Astrocyte (in vitro differentiated cells and primary cell): Measurements from ENCODE around the gene CBLN3. TPM values are rescaled to one million over a fixed set of nuclear protein-coding genes. Genes with fewer than 3 reads are reported as not detected.
"Not testable (repeated sequence)": the region's sequence is repeated elsewhere in the genome, so short reads cannot be mapped to it uniquely, and the experiment has no call there.

ENCODE experiments used
- DNase-seq: peaks from one replicate; pipeline ENCODE4 v3.0.0-alpha.2; 2010; ENCODE audit warnings: low read depth
- FAIRE-seq: peaks from 2 replicates; lab custom pipeline; 2011; peaks lifted over from hg19 to GRCh38; lab: Jason Lieb, UNC
- H2AFZ ChIP-seq: 2 replicates; pipeline ENCODE4 v1.6.0; 2012; ENCODE audit warnings: low read depth, low read length, inconsistent platforms
- H3K27ac ChIP-seq: 2 replicates; pipeline ENCODE4 v1.5.1; 2011; ENCODE audit warnings: low read depth, low read length, inconsistent platforms
- H3K27me3 ChIP-seq: 2 replicates; pipeline ENCODE4 v1.6.0; 2011; ENCODE audit warnings: low read length, inconsistent platforms; ENCODE audit not compliant: insufficient read depth
- H3K36me3 ChIP-seq: 2 replicates; pipeline ENCODE4 v1.5.1; 2011; ENCODE audit warnings: low read length, inconsistent platforms; ENCODE audit not compliant: insufficient read depth
- H3K4me1 ChIP-seq: 2 replicates; pipeline ENCODE4 v1.5.1; 2011; ENCODE audit warnings: low read length, inconsistent platforms; ENCODE audit not compliant: insufficient read depth
- H3K4me2 ChIP-seq: 2 replicates; pipeline ENCODE4 v1.6.0; 2012; ENCODE audit warnings: low read length, inconsistent platforms
- H3K4me3 ChIP-seq: 2 replicates; pipeline ENCODE4 v1.5.1; 2011; ENCODE audit warnings: low read depth, mild to moderate bottlenecking, low read length, inconsistent platforms; ENCODE audit not compliant: insufficient read depth
- H3K79me2 ChIP-seq: 2 replicates; pipeline ENCODE4 v1.6.0; 2012; ENCODE audit warnings: mild to moderate bottlenecking, low read length, inconsistent platforms; ENCODE audit not compliant: insufficient read depth
- H3K9ac ChIP-seq: 2 replicates; pipeline ENCODE4 v1.6.0; 2012; ENCODE audit warnings: mild to moderate bottlenecking, low read length, inconsistent platforms
- H3K9me3 ChIP-seq: 2 replicates; pipeline ENCODE4 v1.5.1; 2012; ENCODE audit warnings: low read depth, mild to moderate bottlenecking, low read length, inconsistent platforms; ENCODE audit not compliant: insufficient read depth
- H4K20me1 ChIP-seq: 2 replicates; pipeline ENCODE4 v1.6.0; 2012; ENCODE audit warnings: low read length, inconsistent platforms; ENCODE audit not compliant: insufficient read depth
- H3K27ac Mint-ChIP-seq: one replicate; pipeline ENCODE4 v1.8.0; 2021; ENCODE audit warnings: mild to moderate bottlenecking, mixed read lengths; ENCODE audit not compliant: unreplicated experiment
- H3K27me3 Mint-ChIP-seq: one replicate; pipeline ENCODE4 v1.8.0; 2021; ENCODE audit warnings: low read depth, mixed read lengths; ENCODE audit not compliant: unreplicated experiment
- H3K36me3 Mint-ChIP-seq: one replicate; pipeline ENCODE4 v1.8.0; 2021; ENCODE audit warnings: low read depth, mixed read lengths; ENCODE audit not compliant: unreplicated experiment
- H3K4me1 Mint-ChIP-seq: one replicate; pipeline ENCODE4 v1.8.0; 2021; ENCODE audit warnings: low read depth, mixed read lengths; ENCODE audit not compliant: unreplicated experiment
- H3K4me3 Mint-ChIP-seq: one replicate; pipeline ENCODE4 v1.8.0; 2021; ENCODE audit warnings: mild to moderate bottlenecking, moderate library complexity, mixed read lengths; ENCODE audit not compliant: unreplicated experiment
- H3K9me3 Mint-ChIP-seq: one replicate; pipeline ENCODE4 v1.8.0; 2021; ENCODE audit warnings: mild to moderate bottlenecking, mixed read lengths; ENCODE audit not compliant: unreplicated experiment
- CTCF ChIP-seq: IDR thresholded peaks from 2 replicates; pipeline ENCODE4 v1.5.1; 2011; ENCODE audit warnings: low read depth, mild to moderate bottlenecking, inconsistent platforms, low read length, moderate library complexity; ENCODE audit not compliant: insufficient read depth
- EZH2 ChIP-seq: IDR thresholded peaks from 2 replicates; pipeline ENCODE4 v1.6.1; 2012; ENCODE audit warnings: mild to moderate bottlenecking, low read length, inconsistent platforms; ENCODE audit not compliant: insufficient read depth
- total RNA-seq: library from RNA; stranded (reverse); gene quantifications from 2 replicates; pipeline ENCODE4 v1.2.1, GENCODE V29; 2021

CBLN3 gene
- total RNA-seq, 1 donor from 2014 or later = 3.9 TPM

DNA sequence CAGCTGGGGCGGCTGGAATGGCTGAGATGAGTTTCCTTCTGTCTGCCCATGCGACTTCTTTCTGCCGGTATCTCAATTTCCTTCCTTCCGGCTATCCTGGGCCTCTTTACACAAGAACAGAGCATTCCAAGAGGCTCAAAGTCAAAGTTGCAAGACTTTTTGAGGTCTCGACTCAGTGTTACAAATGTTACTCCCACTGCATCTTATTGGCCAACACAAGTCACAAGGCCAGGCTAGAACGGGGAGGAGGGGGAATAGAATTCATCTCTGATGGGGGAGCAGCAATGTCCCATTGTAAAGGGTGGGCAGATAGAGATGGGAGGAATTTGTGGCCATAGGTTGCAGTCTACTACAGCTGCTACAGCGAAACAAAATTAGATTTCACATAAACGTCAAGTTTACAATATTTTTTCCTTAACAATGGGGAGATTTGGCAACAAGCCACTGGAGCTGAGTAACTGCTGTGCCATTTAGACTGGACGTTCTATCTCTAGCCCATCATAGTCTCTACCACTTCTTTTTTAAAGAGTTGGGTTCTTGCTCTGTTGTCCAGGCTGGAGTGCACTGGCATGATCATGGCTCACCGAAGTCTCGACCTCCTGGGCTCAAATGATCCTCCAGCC, 40.1 kb downstream of the CBLN3 start:
- TF ChIP-seq CTCF = no peak
- no peak for TF ChIP-seq EZH2
- peaks cover 8% of the 10 kb centered on the region for H3K4me1 Mint-ChIP-seq
- Histone ChIP-seq H3K9ac (no peak overlapping the region), H3K9me3 (peaks cover 2% of the 10 kb centered on the region), H3K4me3 (no peak overlapping the region), H3K27ac (no peak overlapping the region), H4K20me1 (no peaks in the 10 kb centered on the region), H3K79me2 (no peaks in the 10 kb centered on the region), H3K4me2 (no peak overlapping the region), H3K36me3 (no peaks in the 10 kb centered on the region), H3K27me3 (peaks cover 3% of the 10 kb centered on the region), H2AFZ (no peak overlapping the region), H3K4me1 (peaks cover 4% of the 10 kb centered on the region)
- H3K4me3 Mint-ChIP-seq = no peak overlapping the region
- H3K36me3 Mint-ChIP-seq = no peaks in the 10 kb centered on the region
- H3K9me3 Mint-ChIP-seq = no peaks in the 10 kb centered on the region
- H3K27me3 Mint-ChIP-seq = peaks cover 3% of the 10 kb centered on the region
- no peak overlapping the region for H3K27ac Mint-ChIP-seq
- FAIRE-seq (no peak), DNase-seq (peak; percentile 22)

DNA sequence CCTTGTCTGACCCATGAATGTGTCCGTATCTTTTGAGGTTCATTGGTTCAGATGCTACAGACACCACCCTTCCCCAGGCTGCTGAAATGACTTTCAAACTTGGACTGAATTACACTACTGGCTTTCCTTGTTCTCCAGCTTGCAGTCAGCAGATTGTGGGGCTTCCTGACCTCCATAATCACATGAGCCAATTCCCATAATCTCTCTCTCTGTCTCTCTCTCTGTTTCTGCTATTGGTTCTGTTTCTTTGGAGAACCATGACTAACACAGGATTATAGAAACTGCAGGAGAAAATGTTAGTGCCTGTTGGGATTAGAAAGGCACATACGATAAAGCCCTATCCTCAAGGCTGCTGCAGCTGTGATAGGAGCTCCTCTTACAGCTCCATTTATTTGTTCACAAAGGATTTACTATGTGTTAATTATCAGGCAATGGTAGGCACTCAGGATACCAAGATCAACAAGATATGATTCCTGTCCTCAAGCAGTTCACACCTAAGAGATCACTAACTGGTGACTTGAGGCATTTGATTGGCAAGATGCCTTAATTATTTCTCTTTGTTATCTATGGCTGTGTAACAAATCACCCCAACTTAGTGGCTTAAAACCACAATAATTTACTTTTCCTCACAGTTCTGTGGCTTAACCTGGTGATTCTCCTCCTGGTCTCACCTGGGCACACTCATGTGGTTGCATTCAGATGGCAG, 40.8 kb downstream of the CBLN3 start:
- Mint-ChIP-seq H3K4me1 (peaks cover 8% of the 10 kb centered on the region), H3K36me3 (no peaks in the 10 kb centered on the region), H3K9me3 (no peaks in the 10 kb centered on the region), H3K4me3 (no peak overlapping the region), H3K27ac (no peak overlapping the region), H3K27me3 (peaks cover 3% of the 10 kb centered on the region)
- Histone ChIP-seq H3K27me3 (peaks cover 7% of the 10 kb centered on the region), H3K79me2 (no peaks in the 10 kb centered on the region), H3K36me3 (no peaks in the 10 kb centered on the region), H3K4me2 (no peak overlapping the region), H2AFZ (no peak overlapping the region), H3K4me1 (peaks cover 4% of the 10 kb centered on the region), H3K9me3 (peaks cover 2% of the 10 kb centered on the region), H3K27ac (no peak overlapping the region), H3K9ac (no peak overlapping the region), H4K20me1 (no peaks in the 10 kb centered on the region), H3K4me3 (no peak overlapping the region)
- no peak for TF ChIP-seq EZH2
- no peak for TF ChIP-seq CTCF
- DNase-seq (no peak), FAIRE-seq (no peak)

GRCh38 chr14:24387579-24387978, 41.9 kb downstream of the CBLN3 start:
- H3K27ac Mint-ChIP-seq, H3K27me3 ChIP-seq, H3K4me3 Mint-ChIP-seq, H3K9me3 Mint-ChIP-seq, H3K9ac ChIP-seq, H2AFZ ChIP-seq, H3K4me1 ChIP-seq, H3K36me3 Mint-ChIP-seq, DNase-seq, H3K79me2 ChIP-seq, H3K27ac ChIP-seq, H3K36me3 ChIP-seq, H4K20me1 ChIP-seq, H3K27me3 Mint-ChIP-seq, FAIRE-seq, H3K4me2 ChIP-seq, H3K4me3 ChIP-seq, H3K9me3 ChIP-seq, H3K4me1 Mint-ChIP-seq: not testable (repeated sequence)
